ENCODE measurements around the gene PTCH2. TPM values are rescaled to one million over a fixed set of nuclear protein-coding genes. Genes with fewer than 3 reads are reported as not detected.
"Not testable (repeated sequence)": the region's sequence is repeated elsewhere in the genome, so short reads cannot be mapped to it uniquely, and the experiment has no call there.

Gene PTCH2
- total RNA-seq, 1 donor from 2014 or later: not detected

- no peaks in the 10 kb centered on the region for H4K20me1 ChIP-seq (ENCODE audit: low read depth)
- H3K27me3 ChIP-seq: no peaks in the 10 kb centered on the region
- TF ChIP-seq EZH2 (IDR thresholded peaks at IDR 0.05) (no peak), CTCF (IDR thresholded peaks at IDR 0.05) (peak; percentile 35), EZH2phosphoT487 (IDR thresholded peaks at IDR 0.05) (no peak)
- Mint-ChIP-seq H3K27me3 (ENCODE audit: insufficient read depth, low read depth) (peaks cover 7% of the 10 kb centered on the region), H3K9me3 (no peaks in the 10 kb centered on the region), H3K27ac (no peak overlapping the region), H3K4me3 (no peak overlapping the region), H3K36me3 (no peaks in the 10 kb centered on the region), H3K4me1 (peaks cover 3% of the 10 kb centered on the region)
- no peaks in the 10 kb centered on the region for H3K36me3 ChIP-seq
- H3K9ac ChIP-seq: no peak overlapping the region
- H3K4me3 ChIP-seq: no peak overlapping the region
- no peaks in the 10 kb centered on the region for H3K9me3 ChIP-seq (ENCODE audit: low read depth)
- no peak overlapping the region for H3K4me2 ChIP-seq
- H3K27ac ChIP-seq: no peak overlapping the region
- H3F3A ChIP-seq (ENCODE audit: low read depth): no peaks in the 10 kb centered on the region
- no peaks in the 10 kb centered on the region for H3K79me2 ChIP-seq (ENCODE audit: low read depth)
- H2AFZ ChIP-seq (replicated peaks): no peak overlapping the region
- H3K4me1 ChIP-seq: peaks cover 9% of the 10 kb centered on the region
- no peak for DNase-seq (ENCODE audit: low spot score)
Observed at GRCh38 chr1:44827197-44828002, 15.7 kb downstream of the PTCH2 start.

GRCh38 chr1:44826375-44827196, 16.5 kb downstream of the PTCH2 start:
- H3K4me1 ChIP-seq: peaks cover 8% of the 10 kb centered on the region
- no peaks in the 10 kb centered on the region for H3K36me3 ChIP-seq
- no peak overlapping the region for H3K9ac ChIP-seq
- H2AFZ ChIP-seq (replicated peaks): no peak overlapping the region
- TF ChIP-seq EZH2 (IDR thresholded peaks at IDR 0.05) (no peak), EZH2phosphoT487 (IDR thresholded peaks at IDR 0.05) (no peak), CTCF (IDR thresholded peaks at IDR 0.05) (no peak)
- no peaks in the 10 kb centered on the region for H3K9me3 ChIP-seq (ENCODE audit: low read depth)
- H3K79me2 ChIP-seq (ENCODE audit: low read depth): no peaks in the 10 kb centered on the region
- H3K27ac Mint-ChIP-seq: no peak overlapping the region
- no peak overlapping the region for H3K4me3 ChIP-seq
- H3K27ac ChIP-seq: no peak overlapping the region
- peaks cover 3% of the 10 kb centered on the region for H3K4me1 Mint-ChIP-seq
- H3F3A ChIP-seq (ENCODE audit: low read depth): no peaks in the 10 kb centered on the region
- H3K4me2 ChIP-seq: no peak overlapping the region
- H4K20me1 ChIP-seq (ENCODE audit: low read depth): no peaks in the 10 kb centered on the region
- H3K27me3 Mint-ChIP-seq (ENCODE audit: insufficient read depth, low read depth): peaks cover 7% of the 10 kb centered on the region
- H3K27me3 ChIP-seq: no peaks in the 10 kb centered on the region
- H3K4me3 Mint-ChIP-seq: no peak overlapping the region
- H3K36me3 Mint-ChIP-seq: no peaks in the 10 kb centered on the region
- DNase-seq (ENCODE audit: low spot score): no peak
- no peaks in the 10 kb centered on the region for H3K9me3 Mint-ChIP-seq

- peaks cover 15% of the 10 kb centered on the region for H3F3A ChIP-seq (ENCODE audit: low read depth)
- H3K4me3 ChIP-seq; H3K4me2 ChIP-seq; H3K36me3 Mint-ChIP-seq; H3K9me3 Mint-ChIP-seq; H3K36me3 ChIP-seq; H3K9ac ChIP-seq; H3K79me2 ChIP-seq (ENCODE audit: low read depth); H3K9me3 ChIP-seq (ENCODE audit: low read depth); H3K27ac ChIP-seq; H3K27me3 ChIP-seq; H3K4me3 Mint-ChIP-seq; H4K20me1 ChIP-seq (ENCODE audit: low read depth); H3K27ac Mint-ChIP-seq; H3K4me1 ChIP-seq; H2AFZ ChIP-seq (replicated peaks); DNase-seq (ENCODE audit: low spot score): not testable (repeated sequence)
- Mint-ChIP-seq H3K4me1 (peaks cover 15% of the 10 kb centered on the region), H3K27me3 (ENCODE audit: insufficient read depth, low read depth) (peaks cover 15% of the 10 kb centered on the region)
Observed at GRCh38 chr1:44824392-44824791, 18.7 kb downstream of the PTCH2 start.

All from neural progenitor cell (in vitro differentiated cells).